GM23338 (cell line): ENCODE data around the gene IRAK1BP1. TPM values are rescaled to one million over a fixed set of nuclear protein-coding genes. Genes with fewer than 3 reads are reported as not detected.

Experiments
- ATAC-seq: fragments of 200-7000 bp; cut with Tn5 transposase; 3 replicates; pipeline ENCODE4 v1.9.1; 2020
- DNase-seq: peaks from one replicate; pipeline ENCODE4 v3.0.0-alpha.2; 2015; ENCODE audit warnings: low spot score
- H2AFZ ChIP-seq: fragments of 200-600 bp; sonication (generic); 2 replicates; pipeline ENCODE4 v1.8.0; 2016; ENCODE audit warnings: antibody characterized with exemption, mild to moderate bottlenecking, moderate library complexity
- H3F3A ChIP-seq: fragments of 200-600 bp; sonication (generic); replicated peaks from 2 replicates; pipeline ENCODE4 v1.8.0; 2017; ENCODE audit warnings: antibody characterized with exemption, mixed run types, low read depth
- H3K27ac ChIP-seq: fragments of 200-600 bp; sonication (generic); 2 replicates; pipeline ENCODE4 v1.6.1; 2016; ENCODE audit warnings: low read depth
- H3K27me3 ChIP-seq: fragments of 200-600 bp; sonication (generic); 2 replicates; pipeline ENCODE4 v1.8.0; 2016; ENCODE audit warnings: mild to moderate bottlenecking, mixed run types, moderate library complexity; ENCODE audit not compliant: insufficient read depth
- H3K36me3 ChIP-seq: fragments of 200-600 bp; sonication (generic); 2 replicates; pipeline ENCODE4 v1.8.0; 2016; ENCODE audit warnings: mild to moderate bottlenecking; ENCODE audit not compliant: insufficient read depth
- H3K4me1 ChIP-seq: fragments of 200-600 bp; sonication (generic); 2 replicates; pipeline ENCODE4 v1.8.0; 2016; ENCODE audit warnings: mild to moderate bottlenecking, moderate library complexity; ENCODE audit not compliant: insufficient read depth
- H3K4me2 ChIP-seq: fragments of 200-600 bp; sonication (generic); 2 replicates; pipeline ENCODE4 v1.7.1; 2017; ENCODE audit warnings: mixed run types
- H3K4me3 ChIP-seq: fragments of 200-600 bp; sonication (generic); 2 replicates; pipeline ENCODE4 v1.6.1; 2016; ENCODE audit warnings: mixed run types
- H3K79me2 ChIP-seq: fragments of 200-600 bp; sonication (generic); replicated peaks from 2 replicates; pipeline ENCODE4 v1.8.0; 2017; ENCODE audit warnings: mild to moderate bottlenecking; ENCODE audit not compliant: insufficient read depth
- H3K9me2 ChIP-seq: fragments of 200-600 bp; sonication (generic); 2 replicates; pipeline ENCODE4 v1.8.0; 2017; ENCODE audit not compliant: insufficient read depth
- H4K20me1 ChIP-seq: fragments of 200-600 bp; sonication (generic); replicated peaks from 2 replicates; pipeline ENCODE4 v1.8.0; 2017; ENCODE audit warnings: mild to moderate bottlenecking; ENCODE audit not compliant: insufficient read depth
- H3K27ac Mint-ChIP-seq: 2 replicates; pipeline ENCODE4 v1.8.0; 2020; ENCODE audit warnings: inconsistent platforms, mild to moderate bottlenecking, moderate library complexity, mixed read lengths
- H3K27me3 Mint-ChIP-seq: 3 replicates; pipeline ENCODE4 v1.8.0; 2022; ENCODE audit warnings: low read depth, mild to moderate bottlenecking, moderate library complexity, mixed read lengths, inconsistent platforms; ENCODE audit not compliant: insufficient read depth, poor library complexity
- H3K36me3 Mint-ChIP-seq: 3 replicates; pipeline ENCODE4 v1.8.0; 2021; ENCODE audit warnings: low read depth, mild to moderate bottlenecking, inconsistent platforms, moderate library complexity, mixed read lengths
- H3K4me1 Mint-ChIP-seq: 3 replicates; pipeline ENCODE4 v1.8.0; 2020; ENCODE audit warnings: mild to moderate bottlenecking, inconsistent platforms, mixed read lengths
- H3K4me3 Mint-ChIP-seq: 3 replicates; pipeline ENCODE4 v1.8.0; 2021; ENCODE audit warnings: moderate library complexity, mild to moderate bottlenecking, inconsistent platforms, mixed read lengths
- H3K9me3 Mint-ChIP-seq: 3 replicates; pipeline ENCODE4 v1.8.0; 2020; ENCODE audit warnings: moderate library complexity, mild to moderate bottlenecking, inconsistent platforms, mixed read lengths
- CREB1 ChIP-seq: fragments of 250-450 bp; sonication (Bioruptor Pico); IDR thresholded peaks from 2 replicates; pipeline ENCODE4 v1.5.0; 2020; ENCODE audit warnings: low read depth, mild to moderate bottlenecking, moderate library complexity
- EZH2 ChIP-seq: fragments of 200-600 bp; sonication (generic); IDR thresholded peaks from one replicate; pipeline ENCODE4 v1.8.0; 2017; ENCODE audit warnings: antibody characterized with exemption, mild to moderate bottlenecking, low read depth; ENCODE audit not compliant: unreplicated experiment
- EZH2phosphoT487 ChIP-seq: fragments of 200-600 bp; sonication (generic); IDR thresholded peaks from one replicate; pipeline ENCODE4 v1.8.1; 2018; ENCODE audit warnings: antibody characterized with exemption; ENCODE audit not compliant: unreplicated experiment
- JUNB ChIP-seq: IDR thresholded peaks from one replicate; pipeline ENCODE4 v1.6.1; 2016; ENCODE audit warnings: antibody characterized with exemption; ENCODE audit not compliant: unreplicated experiment
- NANOG ChIP-seq: IDR thresholded peaks from 2 replicates; pipeline ENCODE4 v1.6.1; 2016; ENCODE audit warnings: antibody characterized with exemption, borderline replicate concordance
- POLR2AphosphoS5 ChIP-seq: IDR thresholded peaks from 2 replicates; pipeline ENCODE4 v1.6.1; 2016; ENCODE audit warnings: antibody characterized with exemption, low read depth
- STAT1 ChIP-seq: IDR thresholded peaks from one replicate; pipeline ENCODE4 v1.6.1; 2016; ENCODE audit warnings: antibody characterized with exemption; ENCODE audit not compliant: unreplicated experiment
- ZNF114 ChIP-seq: fragments of 250-450 bp; sonication (Bioruptor Pico); IDR thresholded peaks from 2 replicates; pipeline ENCODE4 v1.5.0; 2020; ENCODE audit warnings: mild to moderate bottlenecking, moderate library complexity
- ZNF331 ChIP-seq: fragments of 250-450 bp; sonication (Bioruptor Pico); IDR thresholded peaks from 2 replicates; pipeline ENCODE4 v1.5.0; 2020; ENCODE audit warnings: low read depth, mild to moderate bottlenecking, moderate library complexity
- polyA plus RNA-seq: library from polyadenylated mRNA; unstranded; fragments of >200 nt; fragmentation: Nextera tagmentation; extraction: Ambion mirVana; gene quantifications from 2 replicates; pipeline ENCODE4 v1.2.1, GENCODE V29; 2016
- total RNA-seq: library from RNA; depleted of rRNA; stranded (reverse); fragments of >200 nt; shearing (Covaris generic); gene quantifications from 2 replicates; pipeline ENCODE4 v1.2.3, GENCODE V29; 2014
- TF ChIP-seq, protein P1 (sequence below): IDR thresholded peaks from 2 replicates; pipeline ENCODE4 v1.6.1; 2016; ENCODE audit warnings: antibody characterized with exemption
- TF ChIP-seq, protein P2 (sequence below): IDR thresholded peaks from one replicate; pipeline ENCODE4 v1.6.1; 2018; ENCODE audit warnings: antibody characterized with exemption; ENCODE audit not compliant: unreplicated experiment
- TF ChIP-seq, protein P3 (sequence below), 2 experiments: fragments of 200-600 bp in 1 of 2; sonication (generic) in 1 of 2; conservative IDR thresholded peaks; 2 replicates each; pipeline versions ENCODE4 v1.5.1 to v1.6.1; 2016 to 2017; ENCODE audit warnings: antibody characterized with exemption in 2 of 2, low read depth in 2 of 2, mild to moderate bottlenecking in 2 of 2, moderate library complexity in 1 of 2
- TF ChIP-seq, protein P4 (sequence below): fragments of 250-450 bp; sonication (Bioruptor Pico); IDR thresholded peaks from 2 replicates; pipeline ENCODE4 v1.5.0; 2020; ENCODE audit warnings: mild to moderate bottlenecking, moderate library complexity

IRAK1BP1 gene
- total and polyA plus RNA-seq, 2 experiments from 2014 or later: 12.8 to 13.5 TPM

DNA sequence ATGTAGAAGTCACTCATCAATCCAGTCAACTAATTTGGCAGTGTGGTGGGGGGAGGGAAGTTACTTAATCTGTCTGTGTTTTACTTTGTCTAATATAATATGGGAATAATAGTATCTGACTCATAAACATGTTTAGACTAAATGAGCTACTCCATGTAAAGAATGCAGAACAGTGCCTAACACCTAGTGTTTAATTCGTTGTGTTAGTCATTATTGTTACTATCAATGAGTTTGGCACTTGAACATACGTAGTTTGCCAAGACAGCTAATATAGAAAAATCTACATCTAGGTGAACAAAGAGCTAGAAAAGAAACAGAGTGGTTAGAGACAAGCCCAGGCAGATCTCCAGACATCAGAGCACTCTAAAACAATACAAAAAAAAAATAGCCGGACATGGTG is 49.1 kb downstream of the IRAK1BP1 start:
- Histone ChIP-seq H3K79me2 (no peaks in the 10 kb centered on the region), H4K20me1 (no peaks in the 10 kb centered on the region), H3K27me3 (peaks cover 11% of the 10 kb centered on the region), H3K27ac (no peak overlapping the region), H3K4me1 (no peaks in the 10 kb centered on the region), H3K9me2 (peaks cover 3% of the 10 kb centered on the region; the same call in 1 of the 2 replicates), H3K36me3 (no peaks in the 10 kb centered on the region), H3K4me2 (no peak overlapping the region), H2AFZ (no peak overlapping the region), H3K4me3 (no peak overlapping the region), H3F3A (no peaks in the 10 kb centered on the region)
- H3K4me3 Mint-ChIP-seq: no peak overlapping the region
- H3K36me3 Mint-ChIP-seq: peaks cover 12% of the 10 kb centered on the region; the same call in 2 of the 3 replicates
- H3K9me3 Mint-ChIP-seq: peaks cover 38% of the 10 kb centered on the region
- no peak for DNase-seq
- TF ChIP-seq EZH2 (no peak), EZH2phosphoT487 (no peak), STAT1 (no peak), NANOG (no peak), POLR2AphosphoS5 (no peak), ZNF331 (CRISPR knock-in tag) (no peak), JUNB (no peak), ZNF114 (no peak), CREB1 (no peak)
- TF ChIP-seq, protein P1, sequence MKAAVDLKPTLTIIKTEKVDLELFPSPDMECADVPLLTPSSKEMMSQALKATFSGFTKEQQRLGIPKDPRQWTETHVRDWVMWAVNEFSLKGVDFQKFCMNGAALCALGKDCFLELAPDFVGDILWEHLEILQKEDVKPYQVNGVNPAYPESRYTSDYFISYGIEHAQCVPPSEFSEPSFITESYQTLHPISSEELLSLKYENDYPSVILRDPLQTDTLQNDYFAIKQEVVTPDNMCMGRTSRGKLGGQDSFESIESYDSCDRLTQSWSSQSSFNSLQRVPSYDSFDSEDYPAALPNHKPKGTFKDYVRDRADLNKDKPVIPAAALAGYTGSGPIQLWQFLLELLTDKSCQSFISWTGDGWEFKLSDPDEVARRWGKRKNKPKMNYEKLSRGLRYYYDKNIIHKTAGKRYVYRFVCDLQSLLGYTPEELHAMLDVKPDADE: no peak
- TF ChIP-seq, protein P2, sequence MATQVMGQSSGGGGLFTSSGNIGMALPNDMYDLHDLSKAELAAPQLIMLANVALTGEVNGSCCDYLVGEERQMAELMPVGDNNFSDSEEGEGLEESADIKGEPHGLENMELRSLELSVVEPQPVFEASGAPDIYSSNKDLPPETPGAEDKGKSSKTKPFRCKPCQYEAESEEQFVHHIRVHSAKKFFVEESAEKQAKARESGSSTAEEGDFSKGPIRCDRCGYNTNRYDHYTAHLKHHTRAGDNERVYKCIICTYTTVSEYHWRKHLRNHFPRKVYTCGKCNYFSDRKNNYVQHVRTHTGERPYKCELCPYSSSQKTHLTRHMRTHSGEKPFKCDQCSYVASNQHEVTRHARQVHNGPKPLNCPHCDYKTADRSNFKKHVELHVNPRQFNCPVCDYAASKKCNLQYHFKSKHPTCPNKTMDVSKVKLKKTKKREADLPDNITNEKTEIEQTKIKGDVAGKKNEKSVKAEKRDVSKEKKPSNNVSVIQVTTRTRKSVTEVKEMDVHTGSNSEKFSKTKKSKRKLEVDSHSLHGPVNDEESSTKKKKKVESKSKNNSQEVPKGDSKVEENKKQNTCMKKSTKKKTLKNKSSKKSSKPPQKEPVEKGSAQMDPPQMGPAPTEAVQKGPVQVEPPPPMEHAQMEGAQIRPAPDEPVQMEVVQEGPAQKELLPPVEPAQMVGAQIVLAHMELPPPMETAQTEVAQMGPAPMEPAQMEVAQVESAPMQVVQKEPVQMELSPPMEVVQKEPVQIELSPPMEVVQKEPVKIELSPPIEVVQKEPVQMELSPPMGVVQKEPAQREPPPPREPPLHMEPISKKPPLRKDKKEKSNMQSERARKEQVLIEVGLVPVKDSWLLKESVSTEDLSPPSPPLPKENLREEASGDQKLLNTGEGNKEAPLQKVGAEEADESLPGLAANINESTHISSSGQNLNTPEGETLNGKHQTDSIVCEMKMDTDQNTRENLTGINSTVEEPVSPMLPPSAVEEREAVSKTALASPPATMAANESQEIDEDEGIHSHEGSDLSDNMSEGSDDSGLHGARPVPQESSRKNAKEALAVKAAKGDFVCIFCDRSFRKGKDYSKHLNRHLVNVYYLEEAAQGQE: no peak
- TF ChIP-seq, protein P3, sequence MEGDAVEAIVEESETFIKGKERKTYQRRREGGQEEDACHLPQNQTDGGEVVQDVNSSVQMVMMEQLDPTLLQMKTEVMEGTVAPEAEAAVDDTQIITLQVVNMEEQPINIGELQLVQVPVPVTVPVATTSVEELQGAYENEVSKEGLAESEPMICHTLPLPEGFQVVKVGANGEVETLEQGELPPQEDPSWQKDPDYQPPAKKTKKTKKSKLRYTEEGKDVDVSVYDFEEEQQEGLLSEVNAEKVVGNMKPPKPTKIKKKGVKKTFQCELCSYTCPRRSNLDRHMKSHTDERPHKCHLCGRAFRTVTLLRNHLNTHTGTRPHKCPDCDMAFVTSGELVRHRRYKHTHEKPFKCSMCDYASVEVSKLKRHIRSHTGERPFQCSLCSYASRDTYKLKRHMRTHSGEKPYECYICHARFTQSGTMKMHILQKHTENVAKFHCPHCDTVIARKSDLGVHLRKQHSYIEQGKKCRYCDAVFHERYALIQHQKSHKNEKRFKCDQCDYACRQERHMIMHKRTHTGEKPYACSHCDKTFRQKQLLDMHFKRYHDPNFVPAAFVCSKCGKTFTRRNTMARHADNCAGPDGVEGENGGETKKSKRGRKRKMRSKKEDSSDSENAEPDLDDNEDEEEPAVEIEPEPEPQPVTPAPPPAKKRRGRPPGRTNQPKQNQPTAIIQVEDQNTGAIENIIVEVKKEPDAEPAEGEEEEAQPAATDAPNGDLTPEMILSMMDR (conservative IDR thresholded peaks at IDR 0.05; ENCODE audit: low read depth in 2 of 2): no peak
- TF ChIP-seq, protein P4, sequence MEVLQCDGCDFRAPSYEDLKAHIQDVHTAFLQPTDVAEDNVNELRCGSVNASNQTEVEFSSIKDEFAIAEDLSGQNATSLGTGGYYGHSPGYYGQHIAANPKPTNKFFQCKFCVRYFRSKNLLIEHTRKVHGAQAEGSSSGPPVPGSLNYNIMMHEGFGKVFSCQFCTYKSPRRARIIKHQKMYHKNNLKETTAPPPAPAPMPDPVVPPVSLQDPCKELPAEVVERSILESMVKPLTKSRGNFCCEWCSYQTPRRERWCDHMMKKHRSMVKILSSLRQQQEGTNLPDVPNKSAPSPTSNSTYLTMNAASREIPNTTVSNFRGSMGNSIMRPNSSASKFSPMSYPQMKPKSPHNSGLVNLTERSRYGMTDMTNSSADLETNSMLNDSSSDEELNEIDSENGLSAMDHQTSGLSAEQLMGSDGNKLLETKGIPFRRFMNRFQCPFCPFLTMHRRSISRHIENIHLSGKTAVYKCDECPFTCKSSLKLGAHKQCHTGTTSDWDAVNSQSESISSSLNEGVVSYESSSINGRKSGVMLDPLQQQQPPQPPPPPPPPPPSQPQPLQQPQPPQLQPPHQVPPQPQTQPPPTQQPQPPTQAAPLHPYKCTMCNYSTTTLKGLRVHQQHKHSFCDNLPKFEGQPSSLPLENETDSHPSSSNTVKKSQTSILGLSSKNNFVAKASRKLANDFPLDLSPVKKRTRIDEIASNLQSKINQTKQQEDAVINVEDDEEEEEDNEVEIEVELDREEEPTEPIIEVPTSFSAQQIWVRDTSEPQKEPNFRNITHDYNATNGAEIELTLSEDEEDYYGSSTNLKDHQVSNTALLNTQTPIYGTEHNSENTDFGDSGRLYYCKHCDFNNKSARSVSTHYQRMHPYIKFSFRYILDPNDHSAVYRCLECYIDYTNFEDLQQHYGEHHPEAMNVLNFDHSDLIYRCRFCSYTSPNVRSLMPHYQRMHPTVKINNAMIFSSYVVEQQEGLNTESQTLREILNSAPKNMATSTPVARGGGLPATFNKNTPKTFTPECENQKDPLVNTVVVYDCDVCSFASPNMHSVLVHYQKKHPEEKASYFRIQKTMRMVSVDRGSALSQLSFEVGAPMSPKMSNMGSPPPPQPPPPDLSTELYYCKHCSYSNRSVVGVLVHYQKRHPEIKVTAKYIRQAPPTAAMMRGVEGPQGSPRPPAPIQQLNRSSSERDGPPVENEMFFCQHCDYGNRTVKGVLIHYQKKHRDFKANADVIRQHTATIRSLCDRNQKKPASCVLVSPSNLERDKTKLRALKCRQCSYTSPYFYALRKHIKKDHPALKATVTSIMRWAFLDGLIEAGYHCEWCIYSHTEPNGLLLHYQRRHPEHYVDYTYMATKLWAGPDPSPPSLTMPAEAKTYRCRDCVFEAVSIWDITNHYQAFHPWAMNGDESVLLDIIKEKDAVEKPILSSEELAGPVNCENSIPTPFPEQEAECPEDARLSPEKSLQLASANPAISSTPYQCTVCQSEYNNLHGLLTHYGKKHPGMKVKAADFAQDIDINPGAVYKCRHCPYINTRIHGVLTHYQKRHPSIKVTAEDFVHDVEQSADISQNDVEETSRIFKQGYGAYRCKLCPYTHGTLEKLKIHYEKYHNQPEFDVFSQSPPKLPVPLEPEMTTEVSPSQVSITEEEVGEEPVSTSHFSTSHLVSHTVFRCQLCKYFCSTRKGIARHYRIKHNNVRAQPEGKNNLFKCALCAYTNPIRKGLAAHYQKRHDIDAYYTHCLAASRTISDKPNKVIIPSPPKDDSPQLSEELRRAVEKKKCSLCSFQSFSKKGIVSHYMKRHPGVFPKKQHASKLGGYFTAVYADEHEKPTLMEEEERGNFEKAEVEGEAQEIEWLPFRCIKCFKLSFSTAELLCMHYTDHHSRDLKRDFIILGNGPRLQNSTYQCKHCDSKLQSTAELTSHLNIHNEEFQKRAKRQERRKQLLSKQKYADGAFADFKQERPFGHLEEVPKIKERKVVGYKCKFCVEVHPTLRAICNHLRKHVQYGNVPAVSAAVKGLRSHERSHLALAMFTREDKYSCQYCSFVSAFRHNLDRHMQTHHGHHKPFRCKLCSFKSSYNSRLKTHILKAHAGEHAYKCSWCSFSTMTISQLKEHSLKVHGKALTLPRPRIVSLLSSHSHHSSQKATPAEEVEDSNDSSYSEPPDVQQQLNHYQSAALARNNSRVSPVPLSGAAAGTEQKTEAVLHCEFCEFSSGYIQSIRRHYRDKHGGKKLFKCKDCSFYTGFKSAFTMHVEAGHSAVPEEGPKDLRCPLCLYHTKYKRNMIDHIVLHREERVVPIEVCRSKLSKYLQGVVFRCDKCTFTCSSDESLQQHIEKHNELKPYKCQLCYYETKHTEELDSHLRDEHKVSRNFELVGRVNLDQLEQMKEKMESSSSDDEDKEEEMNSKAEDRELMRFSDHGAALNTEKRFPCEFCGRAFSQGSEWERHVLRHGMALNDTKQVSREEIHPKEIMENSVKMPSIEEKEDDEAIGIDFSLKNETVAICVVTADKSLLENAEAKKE: no peak
- no peak overlapping the region for H3K27ac Mint-ChIP-seq
- H3K4me1 Mint-ChIP-seq: peaks cover under 1% of the 10 kb centered on the region; the same call in 1 of the 3 replicates
- H3K27me3 Mint-ChIP-seq: no peaks in the 10 kb centered on the region
- ATAC-seq: no peak
